Hematopoietic multipotent progenitor cell treated with erythropoietin and hydrocortisone succinate and interleukin-3 and kit ligand, for 15 days (in vitro differentiated cells): ENCODE results near the gene SLC37A1.
A peak's percentile ranks its signal among the peaks of the same experiment; 100 is the strongest.

Experiments
- DNase-seq: peaks from one replicate; pipeline ENCODE4 v3.0.0-alpha.2; 2015; ENCODE audit warnings: low spot score

SLC37A1 gene

GRCh38 chr21:42578761-42579415 lies 65.2 kb downstream of the SLC37A1 start:
- DNase-seq: no peak

DNA sequence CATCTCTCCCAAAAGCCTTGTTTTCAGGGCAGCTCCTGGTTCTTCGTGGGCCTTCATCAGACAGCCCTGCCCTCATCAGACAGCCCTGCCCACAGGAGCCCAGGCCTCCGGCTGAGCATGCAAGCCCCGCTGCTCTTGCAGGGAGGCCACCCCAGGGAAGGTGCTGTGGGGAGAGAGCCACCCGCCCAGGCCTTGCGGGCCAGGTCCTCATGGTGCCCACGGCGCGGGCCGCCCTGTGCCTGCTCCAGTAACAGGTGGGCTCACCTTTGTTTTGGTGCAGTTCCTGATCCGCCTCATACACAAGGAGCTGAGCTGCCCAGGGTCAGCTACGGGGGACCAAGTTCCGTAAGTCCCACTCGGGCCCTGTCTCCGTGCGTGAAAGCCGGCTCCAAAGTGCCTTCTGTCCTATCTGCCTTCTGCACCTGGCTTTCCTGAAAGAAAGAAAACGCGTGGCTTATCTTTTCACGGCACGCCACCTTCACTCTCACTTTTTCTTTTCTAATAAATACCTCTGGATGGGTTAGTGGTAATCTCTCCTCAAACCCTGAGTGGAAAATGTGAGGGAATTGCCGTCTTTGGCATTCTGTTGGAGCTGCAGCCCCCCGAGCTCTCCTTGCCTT lies 65.9 kb downstream of the SLC37A1 start:
- DNase-seq: peak; percentile 39

DNA sequence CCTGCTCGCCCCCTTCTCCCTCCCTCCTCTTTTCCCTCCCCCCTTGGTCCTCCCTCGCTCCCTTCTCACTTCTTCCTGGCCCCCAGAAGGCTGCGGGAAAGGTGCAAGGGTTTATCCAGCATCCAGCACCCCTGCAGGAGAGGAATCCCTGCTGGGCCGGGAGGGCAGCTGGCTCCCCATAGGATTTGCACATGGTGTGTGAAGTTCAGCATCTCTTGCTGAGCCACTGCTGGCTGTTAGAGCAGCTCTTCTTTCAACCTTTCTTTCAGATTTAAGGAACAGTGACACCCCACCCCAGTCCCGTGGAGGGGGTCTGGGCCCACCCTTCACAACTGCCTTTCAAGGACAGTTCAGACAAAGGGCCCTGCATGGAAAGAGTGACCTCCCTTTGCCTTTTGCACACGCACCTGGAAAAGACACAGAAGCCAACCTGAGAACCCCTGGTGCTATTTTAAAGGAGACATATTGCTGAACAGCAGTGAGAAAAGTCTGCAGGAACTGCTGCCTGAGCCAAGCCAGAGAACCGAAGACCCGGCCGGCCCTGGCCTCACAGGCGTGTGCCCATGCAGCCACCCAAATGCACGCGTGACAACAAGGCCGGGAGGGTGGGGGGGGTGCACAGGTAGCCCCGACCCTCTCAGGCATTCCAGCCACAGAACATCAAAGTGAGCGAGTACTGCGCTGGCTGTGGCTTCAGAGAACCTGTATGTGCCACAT lies 66.6 kb downstream of the SLC37A1 start:
- no peak for DNase-seq

- DNase-seq: no peak
Observed at GRCh38 chr21:42580793-42581321, 67.2 kb downstream of the SLC37A1 start.

GRCh38 chr21:42581336-42581992 lies 67.8 kb downstream of the SLC37A1 start:
- no peak for DNase-seq

DNA sequence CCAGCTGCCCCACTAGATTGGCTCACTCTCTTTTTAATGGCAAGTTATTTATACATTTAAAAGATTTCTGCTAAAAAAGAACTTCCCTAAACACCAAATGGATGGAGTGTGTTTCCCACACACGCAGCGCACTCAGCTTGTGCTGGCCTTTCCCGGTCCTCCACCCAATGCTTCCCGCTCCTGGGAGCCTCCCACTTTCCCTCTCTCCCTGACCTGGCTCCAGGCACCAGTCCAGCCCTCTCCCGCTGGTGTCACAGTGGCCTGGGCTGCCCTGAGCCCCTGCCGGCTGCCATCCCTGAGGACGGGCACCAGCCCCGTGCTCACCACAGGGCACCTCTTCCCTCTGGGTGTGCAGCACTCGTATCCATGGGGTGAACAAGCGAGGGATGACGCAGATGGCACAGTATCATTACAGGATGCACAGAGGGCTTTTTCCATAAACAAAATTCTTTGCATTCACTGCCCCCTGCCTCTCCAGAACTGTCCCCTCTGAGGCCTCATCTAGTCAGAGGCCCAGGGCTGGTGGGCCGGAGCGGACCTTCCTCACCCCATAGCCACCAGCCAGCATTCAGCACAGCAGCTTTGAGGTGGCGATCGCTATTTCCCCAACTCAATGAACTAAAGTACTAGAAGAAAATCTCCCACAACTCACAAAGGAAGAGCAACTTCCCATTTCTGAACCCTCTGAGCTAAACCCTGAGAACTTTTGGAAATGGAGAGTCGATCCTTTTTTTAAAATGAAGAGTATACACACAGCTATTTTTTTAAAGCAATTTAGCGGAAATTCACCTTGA lies 68.5 kb downstream of the SLC37A1 start:
- DNase-seq: no peak

GRCh38 chr21:42582787-42583476 lies 69.3 kb downstream of the SLC37A1 start:
- DNase-seq: no peak

DNA sequence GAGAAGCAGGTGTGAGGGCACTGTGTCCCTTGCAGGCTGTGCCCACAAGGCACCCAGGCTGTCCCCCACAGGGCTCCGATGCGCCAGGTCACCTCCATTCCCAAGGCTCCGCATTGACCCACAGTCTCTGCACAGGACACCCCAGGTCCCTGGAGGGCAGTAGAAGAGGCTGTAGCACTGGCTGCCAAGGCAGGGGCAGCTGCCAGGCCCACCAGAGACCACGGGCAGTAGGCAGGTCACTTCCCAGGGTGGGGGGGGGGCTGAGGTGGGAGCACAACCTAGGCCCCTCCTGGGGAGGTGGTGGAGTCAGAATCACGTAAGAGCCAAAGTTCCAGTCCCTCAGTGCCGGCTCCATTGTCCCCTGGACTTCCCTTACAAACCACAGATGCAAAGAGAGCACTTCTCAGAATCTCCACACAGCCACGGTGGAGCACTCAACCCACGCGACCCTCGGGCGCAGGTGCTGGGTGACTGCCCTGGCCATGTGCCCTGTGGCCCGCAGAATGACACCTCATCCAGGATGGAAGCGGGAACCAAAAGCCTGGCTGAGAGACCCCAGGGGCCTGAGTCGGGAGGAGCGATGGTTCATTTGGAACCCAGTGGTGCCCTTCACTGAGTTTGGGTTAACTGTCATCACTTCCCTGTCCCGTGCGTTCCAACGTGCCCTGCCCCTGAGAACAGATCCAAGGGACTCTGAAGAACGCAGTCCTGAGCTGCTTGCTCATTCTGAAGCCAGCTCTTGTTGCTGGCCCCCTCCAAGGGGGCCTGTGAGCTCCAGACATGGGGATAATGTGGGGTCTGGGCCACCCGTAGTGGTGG lies 70.0 kb downstream of the SLC37A1 start:
- no peak for DNase-seq

DNA sequence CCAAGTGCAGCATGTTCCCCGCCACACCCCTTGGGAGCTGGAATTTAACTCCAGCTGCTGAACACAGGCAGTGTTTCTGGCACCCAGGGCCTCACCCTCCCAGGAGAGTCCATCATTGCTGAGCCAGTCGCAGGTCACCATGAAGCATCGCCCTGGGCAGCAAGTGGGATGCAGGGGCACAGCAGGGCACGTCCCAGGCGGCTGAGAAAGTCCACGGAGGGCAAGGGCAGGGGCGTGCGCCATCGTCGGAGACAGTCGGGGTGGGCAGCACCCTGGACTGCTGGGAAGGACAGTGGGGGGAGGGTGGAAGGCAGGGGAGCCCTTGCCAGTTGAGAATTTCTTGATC lies 70.6 kb downstream of the SLC37A1 start:
- no peak for DNase-seq

DNA sequence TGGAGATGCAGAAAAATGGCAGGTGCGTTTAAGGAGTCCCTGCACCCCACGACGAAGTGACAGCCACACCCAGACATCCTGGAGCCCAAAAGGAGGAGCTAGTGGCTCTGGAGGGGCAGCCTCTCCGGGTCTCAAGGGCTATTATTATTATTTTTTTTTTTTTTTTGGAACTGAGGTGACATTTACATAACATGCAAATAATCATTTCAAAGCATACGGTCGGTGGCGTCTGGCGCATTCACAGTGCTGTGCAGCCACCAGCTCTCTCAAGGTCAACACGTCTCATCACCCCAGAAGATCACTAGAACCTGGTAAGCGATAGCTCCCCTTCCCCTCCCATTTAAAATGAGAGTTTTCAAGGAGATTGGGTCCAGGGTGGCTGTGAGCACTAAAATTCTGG lies 72.2 kb downstream of the SLC37A1 start:
- DNase-seq: no peak

DNA sequence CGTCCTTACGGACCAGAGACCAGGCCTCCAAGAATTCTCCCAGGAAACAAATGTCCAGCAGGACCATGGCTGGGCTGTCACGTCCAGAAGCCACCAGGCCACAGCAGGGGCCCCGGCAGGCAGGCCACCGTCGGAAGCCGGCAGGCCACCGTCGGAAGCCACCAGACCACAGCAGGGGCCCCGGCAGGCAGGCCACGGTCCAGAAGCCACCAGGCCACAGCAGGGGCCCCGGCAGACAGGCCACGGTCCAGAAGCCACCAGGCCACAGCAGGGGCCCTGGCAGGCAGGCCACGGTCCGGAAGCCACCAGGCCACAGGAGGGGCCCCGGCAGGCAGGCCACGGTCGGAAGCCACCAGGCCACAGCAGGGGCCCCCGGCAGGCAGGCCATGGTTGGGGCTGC lies 72.8 kb downstream of the SLC37A1 start:
- DNase-seq: no peak

- no peak for DNase-seq
Observed at GRCh38 chr21:42587036-42587435, 73.4 kb downstream of the SLC37A1 start.

- no peak for DNase-seq
Observed at GRCh38 chr21:42590431-42591131, 76.9 kb downstream of the SLC37A1 start.

DNA sequence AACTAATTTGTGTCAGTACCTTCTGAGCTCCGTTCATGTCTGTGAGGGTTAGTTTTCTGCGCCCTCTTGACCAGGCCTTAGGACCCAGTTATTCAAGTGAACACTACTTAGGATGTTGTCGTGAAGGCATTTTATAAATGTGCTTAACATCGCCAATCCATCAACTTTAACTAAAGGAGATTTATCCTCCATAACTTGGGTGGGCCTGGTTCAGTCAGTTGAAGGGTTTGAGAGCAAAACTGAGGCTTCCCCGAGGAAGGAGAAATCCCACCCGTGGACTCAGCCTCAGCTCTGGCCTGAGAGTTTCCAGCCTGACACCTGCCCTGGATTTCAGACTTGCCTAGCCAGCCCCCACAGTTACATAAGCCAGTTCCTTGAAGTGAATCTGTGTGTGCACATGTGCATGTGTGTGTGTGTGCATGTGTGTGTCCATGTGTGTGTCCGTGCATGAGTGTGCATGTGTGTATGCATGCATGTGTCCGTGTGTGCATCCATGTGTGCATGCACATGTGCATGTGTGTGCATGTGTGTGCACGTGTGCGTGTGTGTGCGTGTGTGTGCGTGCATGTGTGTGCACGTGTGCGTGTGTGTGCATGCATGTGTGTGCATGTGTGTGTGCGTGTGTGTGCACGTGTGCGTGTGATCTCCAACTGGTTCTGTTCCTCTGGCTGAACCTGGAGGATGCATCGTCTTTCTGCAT lies 77.7 kb downstream of the SLC37A1 start:
- no peak for DNase-seq

DNA sequence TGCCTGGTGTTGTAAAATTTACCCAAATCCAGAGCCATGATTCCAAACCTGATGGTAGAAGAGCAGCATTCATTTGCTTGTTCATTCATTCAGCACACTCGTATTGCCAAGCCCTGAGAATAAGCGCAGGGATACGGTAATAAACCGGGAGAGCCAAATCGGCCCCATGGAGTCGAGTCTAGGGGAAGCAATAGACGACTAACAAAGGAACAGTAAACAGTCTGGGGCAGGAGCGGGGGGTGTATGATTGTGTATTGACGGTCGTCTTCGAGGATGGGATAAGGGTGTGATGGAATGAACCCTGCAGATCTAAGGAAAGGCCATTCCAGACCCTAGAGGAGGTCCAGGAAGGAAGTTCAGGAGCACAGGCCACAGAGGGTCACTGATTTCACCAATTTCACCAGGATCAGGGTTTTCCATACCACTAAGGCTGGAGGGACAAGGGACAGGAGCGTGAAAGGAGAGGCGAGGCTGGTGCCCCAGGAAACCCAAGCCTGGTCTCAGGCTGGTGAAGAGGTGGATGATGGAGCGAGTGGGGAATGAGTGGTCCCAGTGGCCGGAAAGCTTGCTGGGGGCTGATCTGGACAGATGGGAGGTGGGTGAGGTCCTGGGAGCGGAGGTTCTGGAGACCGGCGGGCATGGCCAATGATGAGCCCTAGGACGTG lies 78.6 kb downstream of the SLC37A1 start:
- no peak for DNase-seq

DNA sequence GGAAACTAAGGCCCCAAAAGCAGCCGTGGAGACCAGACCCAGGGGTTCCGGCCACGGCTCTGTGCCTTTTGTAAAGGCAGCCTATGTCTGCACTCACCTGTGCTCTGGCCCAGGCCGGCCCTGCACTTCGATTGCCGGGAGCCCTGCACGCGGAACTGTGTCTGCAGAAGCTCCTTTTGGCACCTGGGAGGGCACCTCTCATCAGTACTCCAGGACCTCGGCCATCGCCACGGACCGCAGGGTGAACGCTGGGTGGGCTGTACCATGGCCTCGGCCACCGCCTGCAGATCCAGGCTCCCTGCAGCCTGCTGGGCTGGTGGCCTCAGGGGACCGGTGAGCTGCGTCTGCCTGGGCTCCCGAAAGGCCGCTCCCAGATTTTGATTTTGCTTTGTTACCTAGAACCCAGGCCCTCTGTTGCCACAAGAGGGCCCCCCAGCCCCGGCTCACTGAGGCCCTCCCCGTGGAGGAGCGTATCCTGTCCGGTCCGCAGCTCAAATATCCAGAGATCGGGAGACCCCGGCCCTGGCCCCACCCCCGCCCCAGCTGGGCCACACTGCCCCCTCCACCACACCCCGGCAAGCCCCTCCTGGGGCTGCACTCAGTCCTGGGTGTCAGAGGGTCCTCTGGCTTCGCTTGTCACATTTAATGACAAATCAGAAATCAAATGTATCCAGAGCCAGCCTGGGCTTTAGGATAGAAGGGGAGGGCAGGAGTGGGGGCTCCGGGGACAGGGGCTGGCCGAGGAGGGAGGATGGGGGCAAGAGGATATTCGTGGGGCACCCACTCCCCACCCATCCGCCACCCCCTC lies 79.6 kb downstream of the SLC37A1 start:
- peak; percentile 27 for DNase-seq

DNA sequence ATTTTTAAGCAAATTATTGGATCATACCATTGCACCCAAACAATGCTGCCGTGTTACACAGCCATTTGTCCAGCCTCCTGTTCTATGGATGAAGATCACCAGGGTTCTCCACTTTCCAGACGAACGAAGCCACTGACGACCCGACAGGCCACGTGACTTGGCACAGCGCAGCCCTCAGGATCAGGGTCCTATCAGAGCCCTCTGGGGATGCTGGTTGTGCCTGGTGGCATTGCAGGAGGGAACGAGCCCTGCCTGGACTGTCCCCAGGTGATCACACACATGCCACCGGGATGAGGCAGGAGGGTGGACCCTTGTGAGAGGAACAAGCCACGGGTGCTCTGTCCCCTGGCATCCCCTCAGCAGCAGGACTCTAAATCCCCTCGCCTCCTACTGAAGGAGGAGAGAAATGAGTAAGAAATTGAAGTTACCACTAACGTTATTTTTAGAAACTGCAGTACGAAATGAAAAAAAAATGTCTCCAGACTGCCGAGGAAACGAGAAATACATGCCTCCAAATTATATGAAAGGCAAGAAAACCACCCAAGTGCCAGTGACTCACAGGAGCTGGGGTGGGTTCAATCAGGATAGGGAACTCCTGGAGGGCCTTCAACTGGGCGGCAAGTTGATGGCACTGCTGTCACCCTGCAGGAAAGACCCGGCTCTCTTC lies 81.1 kb downstream of the SLC37A1 start:
- no peak for DNase-seq
